NCI-H2227 treated with DMSO at 0.1 percent for 48 hours (cell line): ENCODE results near the gene AVP.
"Not testable (repeated sequence)": the region's sequence is repeated elsewhere in the genome, so short reads cannot be mapped to it uniquely, and the experiment has no call there.

Experiments
- DNase-seq: peaks from one replicate; lab custom pipeline; 2025; lab: John Stamatoyannopoulos, UW

The AVP gene, protein sequence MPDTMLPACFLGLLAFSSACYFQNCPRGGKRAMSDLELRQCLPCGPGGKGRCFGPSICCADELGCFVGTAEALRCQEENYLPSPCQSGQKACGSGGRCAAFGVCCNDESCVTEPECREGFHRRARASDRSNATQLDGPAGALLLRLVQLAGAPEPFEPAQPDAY

DNA sequence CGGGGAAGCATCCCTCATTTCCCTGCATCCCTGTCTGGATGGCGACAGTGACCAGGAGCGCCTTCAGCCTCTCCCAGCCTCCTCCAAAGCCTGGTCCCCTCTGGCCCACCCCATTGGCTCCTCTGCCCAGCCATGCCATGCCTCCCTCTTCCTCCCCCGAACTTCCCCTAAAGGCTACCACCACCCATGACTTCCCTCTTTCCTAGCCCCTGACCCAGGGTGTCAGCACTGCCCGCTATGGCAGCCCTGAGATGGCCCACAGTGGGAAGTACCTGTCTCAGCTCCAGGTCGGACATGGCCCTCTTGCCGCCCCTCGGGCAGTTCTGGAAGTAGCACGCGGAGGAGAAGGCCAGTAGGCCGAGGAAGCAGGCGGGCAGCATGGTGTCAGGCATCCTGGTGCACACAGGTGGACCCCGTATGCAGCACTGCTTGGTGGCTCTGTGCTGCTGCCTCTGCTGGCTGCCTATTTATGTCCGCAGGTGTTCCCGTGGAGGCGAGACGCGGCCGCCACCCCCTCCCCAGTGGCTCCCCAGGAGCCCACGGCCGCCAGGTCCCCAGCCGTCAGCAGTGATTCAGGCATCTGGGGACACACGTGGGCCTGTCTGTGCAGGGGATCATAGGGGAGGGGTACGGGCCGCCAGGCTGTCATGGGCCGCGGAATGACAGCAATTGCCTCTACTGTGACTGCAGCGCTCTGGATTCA is at the start of gene AVP:
Gene AVP, minus strand, starts transcription at position 442 of the 703 bp plus-strand sequence. Its CDS starts 50 bp downstream, at position 392.
- no peak for DNase-seq

DNA sequence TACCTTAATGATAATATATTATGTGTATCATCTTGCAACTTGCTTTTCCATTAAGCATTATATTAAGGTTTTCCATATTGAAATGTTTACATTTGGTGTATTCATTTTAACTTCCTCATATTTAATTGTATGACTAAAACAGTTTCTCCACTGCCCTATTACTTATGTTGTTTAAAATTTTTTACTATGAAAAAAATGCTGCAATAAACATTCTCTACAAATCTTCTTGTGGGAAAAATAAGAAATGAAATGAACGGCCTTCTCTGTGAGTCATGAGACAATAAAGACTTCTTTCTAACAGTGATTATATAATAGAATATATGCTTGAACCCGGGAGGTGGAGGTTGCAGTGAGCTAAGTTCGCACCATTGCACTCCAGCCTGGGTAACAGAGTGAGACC is 49.6 kb upstream of the AVP start:
- DNase-seq = no peak

DNA sequence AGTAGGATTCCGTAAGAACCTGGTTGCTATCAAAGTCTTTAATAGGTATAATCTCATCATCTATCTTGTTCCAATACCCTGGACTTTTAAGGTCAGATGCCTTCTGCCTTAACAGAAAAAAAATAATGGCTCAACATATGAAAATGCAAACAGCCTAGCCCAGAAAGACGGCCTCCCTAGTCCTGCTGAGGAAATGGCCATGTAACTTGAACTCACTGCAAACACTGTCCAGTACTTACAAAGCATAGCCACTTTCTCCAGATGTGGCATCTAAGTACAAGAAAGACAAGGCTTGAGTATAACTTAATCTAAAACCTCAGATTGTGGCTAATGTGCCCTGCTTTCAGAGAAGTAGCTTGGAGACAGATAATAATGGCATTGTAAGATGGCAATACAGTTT is 48.6 kb upstream of the AVP start:
- DNase-seq = no peak

DNA sequence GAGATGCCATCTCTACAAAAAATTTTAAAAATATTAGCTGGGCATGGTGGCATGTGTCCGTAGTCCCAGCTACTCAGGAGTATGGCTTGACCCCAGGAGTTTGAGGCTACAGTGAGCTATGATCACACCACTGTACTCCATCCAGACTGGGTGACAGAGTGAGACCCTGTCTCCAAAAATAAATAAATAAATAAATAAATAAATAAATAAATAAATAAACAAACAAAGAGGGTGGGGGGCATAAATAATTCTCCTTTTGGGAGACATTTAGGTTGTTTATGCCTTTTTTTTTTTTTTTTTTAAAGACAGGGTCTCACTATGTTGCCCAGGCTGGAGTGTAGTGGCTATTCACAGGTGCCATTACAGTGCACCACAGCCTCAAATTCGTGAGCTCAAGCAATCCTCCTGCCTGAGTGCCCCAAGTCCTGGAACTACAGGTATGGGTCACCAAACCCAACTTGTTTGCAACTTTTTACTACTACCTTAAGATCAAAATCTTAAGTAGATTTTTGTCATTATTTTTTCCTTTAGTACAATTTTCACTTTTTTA is 45.6 kb upstream of the AVP start:
- no peak for DNase-seq

DNA sequence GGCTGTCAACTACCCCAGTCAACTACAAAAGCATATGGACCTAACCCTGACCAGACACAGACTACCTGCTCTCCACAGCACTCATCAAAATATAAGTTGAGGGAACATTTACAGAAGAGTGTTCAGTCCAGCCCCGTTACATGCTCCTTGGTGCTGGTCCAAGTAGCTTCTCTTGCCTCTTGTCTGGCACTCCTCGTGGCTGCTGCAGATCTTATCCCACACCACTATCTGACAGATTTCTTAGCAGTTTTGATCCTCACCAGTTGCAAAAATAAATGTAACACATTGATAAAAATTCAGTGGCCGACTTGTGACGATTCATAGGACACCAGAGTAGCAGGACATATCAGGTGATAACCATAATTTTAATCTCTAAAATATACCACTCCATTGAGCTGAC is 44.6 kb upstream of the AVP start:
- no peak for DNase-seq

DNA sequence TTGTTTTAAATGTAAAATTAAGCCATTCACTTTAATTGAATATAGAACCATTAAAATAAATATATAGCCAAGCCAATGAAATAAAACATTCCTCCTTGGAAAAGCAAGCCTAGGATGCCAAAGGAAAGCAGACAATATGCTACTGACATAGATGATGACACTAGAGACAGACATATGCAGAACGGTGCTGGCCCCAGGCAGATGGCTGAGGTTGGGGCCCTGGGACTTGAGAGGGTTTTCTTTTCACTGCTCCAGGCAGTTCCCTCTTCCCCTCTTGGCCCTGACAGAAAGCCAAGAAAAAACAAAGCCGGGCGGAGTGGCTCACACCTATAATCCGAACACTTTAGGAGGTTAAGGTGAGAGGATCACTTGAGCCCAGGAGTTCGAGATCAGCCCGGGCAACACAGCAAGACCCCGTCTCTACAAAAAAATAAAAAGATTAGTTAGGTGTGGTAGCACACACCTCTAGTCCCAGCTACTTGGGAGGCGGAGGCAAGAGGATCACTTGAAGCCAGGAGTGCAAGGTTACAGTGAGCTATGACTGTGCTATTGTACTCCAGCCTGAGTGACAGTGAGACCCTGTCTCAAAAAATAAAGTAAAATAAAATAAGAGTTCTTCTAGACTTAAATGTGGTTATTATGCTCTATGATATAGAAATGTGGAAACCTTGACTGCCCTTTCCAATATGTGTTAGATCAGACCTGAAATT is 43.9 kb upstream of the AVP start:
- DNase-seq = no peak

DNA sequence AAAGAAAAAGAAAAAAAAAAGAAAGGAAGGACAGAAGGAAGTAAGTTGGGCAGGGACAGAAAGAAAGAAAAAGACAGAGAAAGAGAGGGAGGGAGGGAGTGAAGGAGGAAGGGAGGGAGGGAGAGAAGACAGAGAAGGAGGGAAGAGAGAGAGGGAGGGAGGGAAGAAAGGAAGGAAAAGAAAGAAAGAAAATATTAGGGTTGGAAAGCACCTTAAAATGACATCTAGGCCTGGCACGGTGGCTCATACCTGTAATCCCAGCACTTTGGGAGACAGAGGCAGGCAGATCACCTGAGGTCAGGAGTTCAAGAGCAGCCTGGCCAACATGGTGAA is 42.0 kb upstream of the AVP start:
- DNase-seq = no peak

DNA sequence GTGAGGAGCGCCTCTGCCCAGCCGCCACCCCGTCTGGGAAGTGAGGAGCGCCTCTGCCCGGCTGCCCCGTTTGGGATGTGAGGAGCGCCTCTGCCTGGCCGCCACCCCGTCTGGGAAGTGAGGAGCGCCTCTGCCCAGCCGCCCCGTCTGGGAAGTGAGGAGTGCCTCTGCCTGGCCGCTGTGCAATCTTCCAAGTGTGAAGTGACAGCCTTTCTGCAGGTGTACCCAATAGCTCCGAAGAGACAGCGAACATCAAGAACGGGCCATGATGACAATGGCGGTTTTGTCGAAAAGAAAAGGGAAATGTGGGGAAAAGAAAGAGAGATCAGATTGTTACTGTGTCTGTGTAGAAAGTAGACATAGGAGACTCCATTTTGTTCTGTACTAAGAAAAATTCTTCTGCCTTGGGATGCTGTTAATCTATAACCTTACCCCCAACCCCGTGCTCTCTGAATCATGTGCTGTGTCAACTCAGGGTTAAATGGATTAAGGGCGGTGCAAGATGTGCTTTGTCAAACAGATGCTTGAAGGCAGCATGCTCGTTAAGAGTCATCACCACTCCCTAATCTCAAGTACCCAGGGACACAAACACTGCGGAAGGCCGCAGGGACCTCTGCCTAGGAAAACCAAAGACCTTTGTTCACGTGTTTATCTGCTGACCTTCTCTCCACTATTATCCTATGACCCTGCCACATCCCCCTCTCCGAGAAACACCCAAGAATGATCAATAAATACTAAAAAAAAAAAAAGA is 41.4 kb upstream of the AVP start:
- not testable (repeated sequence) for DNase-seq

DNA sequence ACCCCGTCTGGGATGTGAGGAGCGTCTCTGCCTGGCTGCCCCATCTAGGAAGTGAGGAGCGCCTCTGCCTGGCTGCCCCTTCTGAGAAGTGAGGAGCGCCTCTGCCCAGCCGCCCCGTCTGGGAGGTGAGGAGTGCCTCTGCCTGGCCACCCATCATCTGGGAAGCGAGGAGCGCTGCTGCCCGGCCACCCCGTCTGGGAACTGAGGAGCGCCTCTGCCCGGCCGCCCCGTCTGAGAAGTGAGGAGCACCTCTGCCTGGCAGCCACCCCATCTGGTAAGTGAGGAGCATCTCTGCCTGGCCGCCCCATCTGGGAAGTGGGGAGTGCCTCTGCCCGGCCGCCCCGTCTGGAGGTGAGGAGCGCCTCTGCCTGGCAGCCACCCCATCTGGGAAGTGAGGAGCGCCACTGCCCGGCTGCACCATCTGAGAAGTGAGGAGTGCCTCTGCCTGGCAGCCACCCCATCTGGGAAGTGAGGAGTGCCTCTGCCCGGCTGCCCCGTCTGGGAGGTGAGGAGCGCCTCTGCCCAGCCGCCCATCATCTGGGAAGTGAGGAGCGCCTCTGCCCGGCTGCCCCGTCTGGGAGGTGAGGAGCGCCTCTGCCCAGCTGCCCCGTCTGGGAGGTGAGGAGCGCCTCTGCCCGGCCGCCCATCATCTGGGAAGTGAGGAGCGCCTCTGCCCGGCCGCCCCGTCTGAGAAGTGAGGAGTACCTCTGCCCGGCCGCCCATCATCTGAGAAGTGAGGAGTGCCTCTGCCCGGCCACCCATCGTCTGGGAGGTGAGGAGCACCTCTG is 40.4 kb upstream of the AVP start:
- not testable (repeated sequence) for DNase-seq

DNA sequence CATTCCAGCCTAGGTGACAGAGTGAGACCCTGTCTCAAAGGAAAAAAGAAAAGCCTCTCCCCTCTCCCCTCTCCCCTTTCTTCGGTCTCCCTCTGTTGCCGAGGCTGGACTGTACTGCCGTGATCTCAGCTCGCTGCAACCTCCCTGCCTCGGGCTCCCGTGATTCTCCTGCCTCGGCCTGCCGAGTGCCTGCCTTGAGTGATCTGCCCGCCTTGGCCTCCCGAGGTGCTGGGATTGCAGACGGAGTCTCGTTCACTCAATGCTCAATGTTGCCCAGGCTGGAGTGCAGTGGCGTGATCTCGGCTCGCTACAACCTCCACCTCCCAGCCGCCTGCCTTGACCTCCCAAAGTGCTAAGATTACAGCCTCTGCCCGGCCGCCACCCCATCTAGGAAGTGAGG is 39.6 kb upstream of the AVP start:
- not testable (repeated sequence) for DNase-seq

DNA sequence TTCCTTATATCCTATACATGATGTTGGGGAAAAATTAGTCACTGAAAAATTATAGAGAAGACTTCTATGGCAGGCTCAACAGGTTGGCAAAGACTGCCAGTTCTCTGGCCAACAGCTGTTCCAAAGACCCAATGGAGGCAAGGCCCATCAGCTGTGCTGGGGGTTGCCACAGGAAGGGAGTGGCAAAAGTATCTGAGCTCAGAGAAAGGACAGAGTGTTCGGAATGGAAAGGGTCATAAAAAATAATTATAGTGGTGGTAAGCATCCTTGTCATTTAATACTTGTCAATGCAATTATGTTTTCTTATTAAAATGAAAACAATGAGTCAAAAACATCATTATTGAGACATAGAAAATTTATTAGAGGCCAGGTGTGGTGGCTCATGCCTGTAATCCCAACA is 39.0 kb upstream of the AVP start:
- DNase-seq = no peak

DNA sequence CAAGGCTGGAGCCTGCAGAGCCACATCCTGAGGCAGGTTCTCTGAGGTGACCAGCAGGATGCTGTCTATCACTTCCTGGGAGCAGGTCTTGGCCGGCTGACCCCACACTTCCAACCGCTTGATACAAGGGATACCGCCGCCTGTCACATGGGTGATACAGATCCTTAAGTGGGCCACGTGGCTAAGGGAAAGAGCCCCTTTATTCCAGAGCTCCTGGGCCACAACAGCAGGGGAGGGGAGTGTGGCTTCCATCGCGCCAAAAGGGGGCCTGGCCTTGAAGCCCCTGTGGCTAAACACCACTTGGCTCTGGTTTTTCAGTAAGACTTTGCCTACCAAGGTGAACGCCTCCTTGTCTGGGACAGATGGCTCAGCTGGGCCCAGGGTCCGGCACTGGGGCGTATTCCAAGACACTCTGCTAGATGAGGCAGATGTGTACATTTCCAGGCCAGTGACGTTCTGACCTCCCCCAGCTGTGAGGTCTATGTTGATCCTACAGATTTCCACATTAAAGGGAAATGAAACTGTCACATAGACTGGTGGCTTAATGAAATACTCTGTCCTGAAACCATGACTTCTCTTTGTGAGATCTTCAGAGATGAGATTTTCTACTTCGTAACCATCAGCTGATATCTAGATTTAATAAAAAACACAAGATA is 37.6 kb upstream of the AVP start:
- DNase-seq = no peak

DNA sequence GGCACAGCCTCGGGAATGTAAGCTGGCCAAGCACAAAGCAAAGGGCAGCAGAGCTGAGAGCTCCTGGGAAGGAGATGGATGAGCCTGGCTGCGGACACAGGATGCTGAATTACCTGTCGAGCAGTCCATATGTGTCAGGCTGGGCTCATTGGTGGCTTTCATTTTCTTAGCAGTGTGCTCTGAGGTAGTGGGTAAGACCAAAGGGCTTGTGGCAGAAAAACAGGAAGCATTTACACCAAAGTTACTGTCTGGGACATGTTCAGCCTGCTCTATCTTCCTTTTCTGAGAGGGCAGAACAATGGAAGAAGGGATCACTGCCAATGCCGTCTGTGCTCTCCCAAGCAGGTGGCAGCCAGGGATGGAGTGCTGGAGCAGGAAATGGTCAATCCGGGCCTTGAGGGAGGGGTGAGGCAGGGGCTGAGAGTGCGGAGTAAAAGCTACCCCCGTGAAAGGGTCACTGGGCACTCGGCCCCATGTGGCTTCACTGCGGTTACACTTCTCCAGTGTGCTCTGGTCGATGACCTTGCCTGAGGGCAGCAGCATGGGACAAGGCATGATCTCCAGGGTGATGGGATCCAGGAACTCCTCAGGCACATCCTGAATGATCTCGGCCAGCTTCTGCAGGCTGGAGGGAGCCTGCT is 36.9 kb upstream of the AVP start:
- no peak for DNase-seq

DNA sequence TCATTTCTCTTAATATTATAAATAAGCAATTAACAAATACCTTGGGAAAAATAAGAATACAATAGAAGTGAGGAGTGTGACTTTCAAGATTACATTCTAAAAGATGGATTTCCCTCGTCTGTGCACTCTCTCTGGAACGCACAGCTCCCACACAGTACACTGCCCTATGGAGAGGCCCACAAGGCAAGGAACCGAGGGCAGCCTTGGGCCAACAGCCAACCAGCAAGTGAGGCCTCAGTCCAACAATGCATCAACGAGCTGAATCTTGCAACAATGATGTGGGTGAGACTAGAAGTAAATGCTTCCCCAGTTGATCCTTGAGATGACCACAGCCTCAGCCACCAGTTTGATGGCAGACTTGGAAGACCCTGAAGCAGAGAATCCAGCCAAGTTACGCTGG is 34.5 kb upstream of the AVP start:
- no peak for DNase-seq

DNA sequence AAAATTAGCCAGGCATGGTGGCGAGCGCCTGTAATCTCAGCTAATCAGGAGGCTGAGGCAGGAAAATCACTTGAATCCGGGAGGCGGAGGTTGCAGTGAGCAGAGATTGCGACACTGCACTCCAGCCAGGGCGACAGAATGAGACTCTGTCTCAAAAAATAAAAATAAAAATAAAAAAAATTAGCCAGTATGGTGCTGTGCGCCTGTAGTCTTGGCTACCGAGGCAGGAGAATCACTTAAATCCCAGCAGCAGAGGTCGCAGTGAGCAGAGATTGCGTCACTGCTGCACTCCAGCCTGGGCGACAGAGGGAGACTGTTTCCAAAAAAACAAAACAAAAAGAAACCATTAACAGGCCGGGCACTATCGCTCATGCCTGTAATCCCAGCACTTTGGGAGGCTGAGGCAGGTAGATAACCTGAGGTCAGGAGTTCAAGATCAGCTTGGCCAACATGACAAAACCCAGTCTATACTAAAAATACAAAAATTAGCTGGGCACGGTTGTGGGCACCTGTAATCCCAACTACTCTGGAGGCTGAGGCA is 33.4 kb upstream of the AVP start:
- DNase-seq = peak; percentile 4

DNA sequence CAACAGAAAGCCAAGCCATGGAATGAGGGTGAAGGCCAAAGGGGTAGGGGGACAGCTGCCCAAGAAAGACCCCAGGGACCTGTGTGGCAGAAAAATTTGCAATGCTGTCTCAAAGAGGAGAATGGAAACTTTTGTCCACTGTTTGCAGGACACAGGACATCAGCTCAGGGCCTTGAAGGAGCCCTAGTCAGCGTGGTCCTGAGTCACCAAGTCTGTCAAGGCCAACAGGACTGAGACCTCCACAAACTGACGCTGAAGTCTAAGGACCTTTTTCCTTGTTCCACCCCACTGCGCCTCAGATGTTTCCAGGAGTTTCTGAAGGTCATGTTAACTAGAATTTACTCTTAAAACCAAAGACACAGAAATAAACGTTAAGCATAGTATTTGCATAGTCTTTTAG is 31.8 kb upstream of the AVP start:
- no peak for DNase-seq

DNA sequence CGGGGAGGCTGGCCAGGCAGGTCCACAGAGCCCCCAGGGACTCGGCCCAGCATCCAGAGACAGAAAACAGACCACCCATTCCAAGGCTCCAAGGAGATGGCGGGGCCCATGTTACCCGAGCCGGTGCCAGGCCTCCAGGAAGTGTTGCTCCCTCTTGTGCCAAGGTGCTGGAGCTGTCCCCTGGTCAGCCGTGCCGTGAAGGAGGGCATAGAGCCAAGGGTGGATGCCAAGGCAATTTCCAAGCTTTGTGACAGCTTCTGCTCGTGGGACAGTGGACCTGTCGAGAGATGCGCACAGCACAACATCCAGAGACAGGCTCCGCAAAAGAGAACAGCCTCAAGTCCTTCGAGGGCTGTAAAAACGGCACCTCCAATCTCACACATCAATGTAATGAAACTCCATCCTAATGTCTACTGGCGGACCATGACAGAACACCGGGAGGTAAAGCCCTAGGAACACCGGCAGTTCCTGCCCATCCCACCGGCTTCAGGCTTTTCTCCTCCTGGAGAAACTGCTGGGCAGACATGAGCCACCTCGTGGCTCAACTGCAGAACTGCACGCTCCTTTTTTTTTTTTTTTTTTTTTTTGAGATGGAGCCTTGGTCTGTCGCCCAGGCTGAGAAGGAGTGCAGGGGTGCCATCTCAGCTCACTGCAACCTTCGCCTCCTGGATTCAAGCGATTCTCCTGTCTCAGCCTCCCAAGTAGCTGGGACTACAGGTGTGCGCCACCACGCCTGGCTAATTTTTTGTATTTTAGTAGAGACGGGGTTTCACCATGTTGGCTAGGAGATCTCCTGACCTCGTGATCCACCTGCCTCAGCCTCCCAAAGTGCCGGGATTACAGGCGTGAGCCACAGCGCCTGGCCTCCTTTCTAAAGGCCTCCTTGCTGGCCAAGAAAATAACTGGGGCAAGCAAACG is 30.9 kb upstream of the AVP start:
- peak; percentile 55 for DNase-seq

DNA sequence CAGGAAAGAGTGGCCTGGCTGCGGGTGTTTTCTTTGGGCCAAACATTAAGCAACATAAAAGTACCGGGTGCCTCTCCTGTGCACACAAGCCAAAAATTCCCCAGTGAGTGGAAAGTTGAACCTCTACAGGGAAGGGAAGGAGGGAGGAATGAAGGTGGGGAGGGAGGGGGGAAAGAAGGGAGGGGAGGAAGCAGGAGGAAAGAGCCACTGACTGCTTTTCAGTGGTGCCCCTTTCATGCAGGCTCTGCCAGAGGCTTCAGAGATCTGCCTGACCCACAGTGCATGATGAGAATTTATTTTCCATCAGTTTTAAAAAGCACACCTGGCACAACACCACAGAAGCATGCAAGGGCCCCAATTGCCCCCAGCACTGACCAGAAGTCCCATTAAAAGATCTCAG is 27.5 kb upstream of the AVP start:
- no peak for DNase-seq

DNA sequence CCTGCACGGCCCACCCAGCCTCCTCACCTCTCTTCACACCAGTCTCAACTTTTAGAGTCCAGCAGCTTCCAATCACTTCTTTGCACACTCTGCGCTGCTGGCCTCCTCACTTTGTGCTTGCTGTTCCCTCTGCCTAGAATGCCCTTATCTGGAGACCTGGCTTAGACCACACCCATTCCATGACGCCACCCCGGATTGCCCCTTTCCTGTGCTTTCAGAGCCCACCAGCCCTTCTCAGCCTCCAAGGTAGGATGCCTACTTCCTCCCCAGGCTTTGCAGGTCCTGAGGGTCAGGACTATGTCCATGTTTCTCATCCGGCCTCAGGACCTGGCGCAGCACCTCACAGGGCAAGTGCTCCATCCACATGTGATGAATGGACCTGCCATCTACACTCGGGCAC is 27.0 kb upstream of the AVP start:
- DNase-seq = no peak
